HepG2 (cell line): ENCODE data around the gene ACBD5. TPM values are rescaled to one million over a fixed set of nuclear protein-coding genes. Genes with fewer than 3 reads are reported as not detected.
A peak's percentile ranks its signal among the peaks of the same experiment; 100 is the strongest.

Experiments used
- ARNTL ChIP-seq: sonication (generic); formaldehyde crosslinking; IDR thresholded peaks from 2 replicates; pipeline ENCODE4 v1.4.0; 2020; ENCODE audit warnings: mild to moderate bottlenecking, missing genetic modification reagents
- FIP1L1 ChIP-seq: fragments of 200-400 bp; formaldehyde crosslinking; IDR thresholded peaks from 2 replicates; pipeline ENCODE4 v1.6.1; 2018; ENCODE audit warnings: low read depth, mild to moderate bottlenecking, low read length, moderate library complexity, borderline replicate concordance; ENCODE audit not compliant: insufficient read depth
- FOSL2 ChIP-seq: sonication (generic); formaldehyde crosslinking; IDR thresholded peaks from 2 replicates; pipeline ENCODE4 v1.4.0; 2020; ENCODE audit warnings: missing genetic modification reagents
- FOXO1 ChIP-seq: sonication (generic); formaldehyde crosslinking; IDR thresholded peaks from 2 replicates; pipeline ENCODE4 v1.4.0; 2020; ENCODE audit warnings: missing genetic modification reagents
- MEF2D ChIP-seq: sonication (generic); formaldehyde crosslinking; IDR thresholded peaks from 2 replicates; pipeline ENCODE4 v1.5.1; 2020; ENCODE audit warnings: mild to moderate bottlenecking, missing genetic modification reagents
- NFAT5 ChIP-seq: sonication (generic); formaldehyde crosslinking; IDR thresholded peaks from 2 replicates; pipeline ENCODE4 v1.4.0; 2020; ENCODE audit warnings: missing genetic modification reagents
- NFIC ChIP-seq: IDR thresholded peaks from 2 replicates; pipeline ENCODE4 v1.6.1; 2012; ENCODE audit warnings: mild to moderate bottlenecking, low read length, inconsistent platforms
- RARA ChIP-seq: IDR thresholded peaks from 2 replicates; pipeline ENCODE4 v1.6.1; 2016; ENCODE audit warnings: missing genetic modification reagents, missing compliant biosample characterization
- SRF ChIP-seq: IDR thresholded peaks from 2 replicates; pipeline ENCODE4 v1.6.1; 2011; ENCODE audit warnings: mild to moderate bottlenecking, low read depth, low read length, moderate library complexity
- ZBTB7A ChIP-seq: sonication (generic); formaldehyde crosslinking; IDR thresholded peaks from 2 replicates; pipeline ENCODE4 v1.8.0; 2022; ENCODE audit warnings: mild to moderate bottlenecking, missing genetic modification reagents
- ZHX1 ChIP-seq: sonication (generic); formaldehyde crosslinking; IDR thresholded peaks from 2 replicates; pipeline ENCODE4 v1.8.1; 2022; ENCODE audit warnings: low read depth, mild to moderate bottlenecking, missing genetic modification reagents
- ZNF205 ChIP-seq: IDR thresholded peaks from 2 replicates; pipeline ENCODE4 v1.6.1; 2018; ENCODE audit warnings: missing biosample characterization, missing genetic modification reagents
- ZNF3 ChIP-seq: IDR thresholded peaks from 2 replicates; pipeline ENCODE4 v1.7.0; 2017; ENCODE audit warnings: inconsistent platforms
- ZNF383 ChIP-seq: sonication (generic); formaldehyde crosslinking; IDR thresholded peaks from 2 replicates; pipeline ENCODE4 v1.4.0; 2020; ENCODE audit warnings: missing genetic modification reagents, mild to moderate bottlenecking, borderline replicate concordance
- ZNF775 ChIP-seq: sonication (generic); formaldehyde crosslinking; IDR thresholded peaks from 2 replicates; pipeline ENCODE4 v1.4.0; 2020; ENCODE audit warnings: missing genetic modification reagents, mild to moderate bottlenecking, moderate library complexity, borderline replicate concordance
- ZNF878 ChIP-seq: sonication (generic); formaldehyde crosslinking; IDR thresholded peaks from 2 replicates; pipeline ENCODE4 v1.8.1; 2023; ENCODE audit warnings: mild to moderate bottlenecking, missing genetic modification reagents, moderate library complexity
- ZSCAN20 ChIP-seq: sonication (generic); formaldehyde crosslinking; IDR thresholded peaks from 2 replicates; pipeline ENCODE4 v1.4.0; 2020; ENCODE audit warnings: missing genetic modification reagents, mild to moderate bottlenecking, borderline replicate concordance
- polyA plus RNA-seq, 8 experiments: library from polyadenylated mRNA; depleted of rRNA in 3 of 8; stranded (reverse) in 7 of 8; unstranded in 1 of 8; fragments of >200 nt; fragmentation: Illumina TruSeq in 4 of 8; extraction: Trizol in 4 of 8; gene quantifications; 2 replicates each; pipeline versions ENCODE4 v1.2.1 to v1.2.3, GENCODE V29; 2011 to 2016; ENCODE audit warnings: low read depth in 4 of 8, missing spikeins in 1 of 8, mixed read lengths in 1 of 8; ENCODE audit not compliant: insufficient read depth in 1 of 8
- total RNA-seq, 5 experiments: library from RNA; depleted of rRNA; stranded (reverse); fragments of >200 nt; fragmentation: Illumina TruSeq; extraction: Trizol; gene quantifications; 2 replicates each; pipeline ENCODE4 v1.2.3, GENCODE V29; 2016; ENCODE audit warnings: low read depth in 1 of 5
- TF ChIP-seq, protein P1 (sequence below): sonication (generic); formaldehyde crosslinking; IDR thresholded peaks from 2 replicates; pipeline ENCODE4 v1.9.0; 2022; ENCODE audit warnings: missing genetic modification reagents, mild to moderate bottlenecking, borderline replicate concordance
- TF ChIP-seq, protein P2 (sequence below): IDR thresholded peaks from 2 replicates; pipeline ENCODE4 v1.6.1; 2016; ENCODE audit warnings: low read depth, borderline replicate concordance

Gene ACBD5
- total and polyA plus RNA-seq, 2 of the 13 experiments (the other 11 are each of a cell fraction or from before 2014, with no cell fraction given), result 10.3 to 14.8 TPM

GRCh38 chr10:27240212-27241009 is at the start of gene ACBD5 (continued):
- TF ChIP-seq ZNF878 (CRISPR knock-in tag) (no peak), FOSL2 (peak; percentile 5; the same call in 1 of the 2 replicates), MEF2D (0 out of 2 replicates have a peak, but pooled peaks have one; percentile 17), NFIC (0 out of 2 replicates have a peak, but pooled peaks have one; percentile 21), ZNF3 (CRISPR knock-in tag) (no peak), RARA (CRISPR knock-in tag) (0 out of 2 replicates have a peak, but pooled peaks have one; percentile 21), ZSCAN20 (CRISPR knock-in tag) (peak; percentile 59; the same call in 1 of the 2 replicates), SRF (peak; percentile 37; the same call in 1 of the 2 replicates), ZBTB7A (peak; percentile 32; the same call in 1 of the 2 replicates), FIP1L1 (no peak), ZNF205 (CRISPR knock-in tag) (no peak), ZHX1 (CRISPR knock-in tag) (peak; percentile 51; the same call in 1 of the 2 replicates), ZNF383 (CRISPR knock-in tag) (no peak), FOXO1 (CRISPR knock-in tag) (no peak; the same call in 1 of the 2 replicates), ARNTL (CRISPR knock-in tag) (no peak; the same call in 1 of the 2 replicates), ZNF775 (CRISPR knock-in tag) (no peak), NFAT5 (CRISPR knock-in tag) (no peak)
- TF ChIP-seq, protein P1, sequence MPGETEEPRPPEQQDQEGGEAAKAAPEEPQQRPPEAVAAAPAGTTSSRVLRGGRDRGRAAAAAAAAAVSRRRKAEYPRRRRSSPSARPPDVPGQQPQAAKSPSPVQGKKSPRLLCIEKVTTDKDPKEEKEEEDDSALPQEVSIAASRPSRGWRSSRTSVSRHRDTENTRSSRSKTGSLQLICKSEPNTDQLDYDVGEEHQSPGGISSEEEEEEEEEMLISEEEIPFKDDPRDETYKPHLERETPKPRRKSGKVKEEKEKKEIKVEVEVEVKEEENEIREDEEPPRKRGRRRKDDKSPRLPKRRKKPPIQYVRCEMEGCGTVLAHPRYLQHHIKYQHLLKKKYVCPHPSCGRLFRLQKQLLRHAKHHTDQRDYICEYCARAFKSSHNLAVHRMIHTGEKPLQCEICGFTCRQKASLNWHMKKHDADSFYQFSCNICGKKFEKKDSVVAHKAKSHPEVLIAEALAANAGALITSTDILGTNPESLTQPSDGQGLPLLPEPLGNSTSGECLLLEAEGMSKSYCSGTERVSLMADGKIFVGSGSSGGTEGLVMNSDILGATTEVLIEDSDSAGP, result peak; percentile 54; the same call in 1 of the 2 replicates
- TF ChIP-seq, protein P2, sequence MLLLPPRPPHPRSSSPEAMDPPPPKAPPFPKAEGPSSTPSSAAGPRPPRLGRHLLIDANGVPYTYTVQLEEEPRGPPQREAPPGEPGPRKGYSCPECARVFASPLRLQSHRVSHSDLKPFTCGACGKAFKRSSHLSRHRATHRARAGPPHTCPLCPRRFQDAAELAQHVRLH (CRISPR knock-in tag), result peak; percentile 88; the same call in 1 of the 2 replicates
